GM23338 (cell line): Measurements from ENCODE around the gene HK1. TPM values are rescaled to one million over a fixed set of nuclear protein-coding genes. Genes with fewer than 3 reads are reported as not detected.
A peak's percentile ranks its signal among the peaks of the same experiment; 100 is the strongest.

Source experiments
- ATAC-seq: fragments of 200-7000 bp; cut with Tn5 transposase; 3 replicates; pipeline ENCODE4 v1.9.1; 2020
- DNase-seq: peaks from one replicate; pipeline ENCODE4 v3.0.0-alpha.2; 2015; ENCODE audit warnings: low spot score
- H2AFZ ChIP-seq: fragments of 200-600 bp; sonication (generic); 2 replicates; pipeline ENCODE4 v1.8.0; 2016; ENCODE audit warnings: antibody characterized with exemption, mild to moderate bottlenecking, moderate library complexity
- H3F3A ChIP-seq: fragments of 200-600 bp; sonication (generic); replicated peaks from 2 replicates; pipeline ENCODE4 v1.8.0; 2017; ENCODE audit warnings: antibody characterized with exemption, mixed run types, low read depth
- H3K27ac ChIP-seq: fragments of 200-600 bp; sonication (generic); 2 replicates; pipeline ENCODE4 v1.6.1; 2016; ENCODE audit warnings: low read depth
- H3K27me3 ChIP-seq: fragments of 200-600 bp; sonication (generic); 2 replicates; pipeline ENCODE4 v1.8.0; 2016; ENCODE audit warnings: mild to moderate bottlenecking, mixed run types, moderate library complexity; ENCODE audit not compliant: insufficient read depth
- H3K36me3 ChIP-seq: fragments of 200-600 bp; sonication (generic); 2 replicates; pipeline ENCODE4 v1.8.0; 2016; ENCODE audit warnings: mild to moderate bottlenecking; ENCODE audit not compliant: insufficient read depth
- H3K4me1 ChIP-seq: fragments of 200-600 bp; sonication (generic); 2 replicates; pipeline ENCODE4 v1.8.0; 2016; ENCODE audit warnings: mild to moderate bottlenecking, moderate library complexity; ENCODE audit not compliant: insufficient read depth
- H3K4me2 ChIP-seq: fragments of 200-600 bp; sonication (generic); 2 replicates; pipeline ENCODE4 v1.7.1; 2017; ENCODE audit warnings: mixed run types
- H3K4me3 ChIP-seq: fragments of 200-600 bp; sonication (generic); 2 replicates; pipeline ENCODE4 v1.6.1; 2016; ENCODE audit warnings: mixed run types
- H3K79me2 ChIP-seq: fragments of 200-600 bp; sonication (generic); replicated peaks from 2 replicates; pipeline ENCODE4 v1.8.0; 2017; ENCODE audit warnings: mild to moderate bottlenecking; ENCODE audit not compliant: insufficient read depth
- H3K9me2 ChIP-seq: fragments of 200-600 bp; sonication (generic); 2 replicates; pipeline ENCODE4 v1.8.0; 2017; ENCODE audit not compliant: insufficient read depth
- H4K20me1 ChIP-seq: fragments of 200-600 bp; sonication (generic); replicated peaks from 2 replicates; pipeline ENCODE4 v1.8.0; 2017; ENCODE audit warnings: mild to moderate bottlenecking; ENCODE audit not compliant: insufficient read depth
- H3K27ac Mint-ChIP-seq: 2 replicates; pipeline ENCODE4 v1.8.0; 2020; ENCODE audit warnings: inconsistent platforms, mild to moderate bottlenecking, moderate library complexity, mixed read lengths
- H3K27me3 Mint-ChIP-seq: 3 replicates; pipeline ENCODE4 v1.8.0; 2022; ENCODE audit warnings: low read depth, mild to moderate bottlenecking, moderate library complexity, mixed read lengths, inconsistent platforms; ENCODE audit not compliant: insufficient read depth, poor library complexity
- H3K36me3 Mint-ChIP-seq: 3 replicates; pipeline ENCODE4 v1.8.0; 2021; ENCODE audit warnings: low read depth, mild to moderate bottlenecking, inconsistent platforms, moderate library complexity, mixed read lengths
- H3K4me1 Mint-ChIP-seq: 3 replicates; pipeline ENCODE4 v1.8.0; 2020; ENCODE audit warnings: mild to moderate bottlenecking, inconsistent platforms, mixed read lengths
- H3K4me3 Mint-ChIP-seq: 3 replicates; pipeline ENCODE4 v1.8.0; 2021; ENCODE audit warnings: moderate library complexity, mild to moderate bottlenecking, inconsistent platforms, mixed read lengths
- H3K9me3 Mint-ChIP-seq: 3 replicates; pipeline ENCODE4 v1.8.0; 2020; ENCODE audit warnings: moderate library complexity, mild to moderate bottlenecking, inconsistent platforms, mixed read lengths
- CTCF ChIP-seq, 2 experiments: fragments of 200-600 bp in 1 of 2; sonication (generic) in 1 of 2; conservative IDR thresholded peaks; 2 replicates each; pipeline versions ENCODE4 v1.5.1 to v1.6.1; 2016 to 2017; ENCODE audit warnings: antibody characterized with exemption in 2 of 2, low read depth in 2 of 2, mild to moderate bottlenecking in 2 of 2, moderate library complexity in 1 of 2
- EZH2phosphoT487 ChIP-seq: fragments of 200-600 bp; sonication (generic); IDR thresholded peaks from one replicate; pipeline ENCODE4 v1.8.1; 2018; ENCODE audit warnings: antibody characterized with exemption; ENCODE audit not compliant: unreplicated experiment
- JUNB ChIP-seq: IDR thresholded peaks from one replicate; pipeline ENCODE4 v1.6.1; 2016; ENCODE audit warnings: antibody characterized with exemption; ENCODE audit not compliant: unreplicated experiment
- NANOG ChIP-seq: IDR thresholded peaks from 2 replicates; pipeline ENCODE4 v1.6.1; 2016; ENCODE audit warnings: antibody characterized with exemption, borderline replicate concordance
- POLR2AphosphoS5 ChIP-seq: IDR thresholded peaks from 2 replicates; pipeline ENCODE4 v1.6.1; 2016; ENCODE audit warnings: antibody characterized with exemption, low read depth
- REST ChIP-seq: IDR thresholded peaks from one replicate; pipeline ENCODE4 v1.6.1; 2018; ENCODE audit warnings: antibody characterized with exemption; ENCODE audit not compliant: unreplicated experiment
- STAT1 ChIP-seq: IDR thresholded peaks from one replicate; pipeline ENCODE4 v1.6.1; 2016; ENCODE audit warnings: antibody characterized with exemption; ENCODE audit not compliant: unreplicated experiment
- ZNF114 ChIP-seq: fragments of 250-450 bp; sonication (Bioruptor Pico); IDR thresholded peaks from 2 replicates; pipeline ENCODE4 v1.5.0; 2020; ENCODE audit warnings: mild to moderate bottlenecking, moderate library complexity
- ZNF462 ChIP-seq: fragments of 250-450 bp; sonication (Bioruptor Pico); IDR thresholded peaks from 2 replicates; pipeline ENCODE4 v1.5.0; 2020; ENCODE audit warnings: mild to moderate bottlenecking, moderate library complexity
- polyA plus RNA-seq: library from polyadenylated mRNA; unstranded; fragments of >200 nt; fragmentation: Nextera tagmentation; extraction: Ambion mirVana; gene quantifications from 2 replicates; pipeline ENCODE4 v1.2.1, GENCODE V29; 2016
- total RNA-seq: library from RNA; depleted of rRNA; stranded (reverse); fragments of >200 nt; shearing (Covaris generic); gene quantifications from 2 replicates; pipeline ENCODE4 v1.2.3, GENCODE V29; 2014

HK1 gene
- total and polyA plus RNA-seq, 2 experiments from 2014 or later, result 76.6 to 229 TPM

GRCh38 chr10:69359148-69359547, 80.9 kb downstream of the HK1 start (continued):
- TF ChIP-seq STAT1, result no peak
- no peak for TF ChIP-seq POLR2AphosphoS5
- TF ChIP-seq NANOG, result no peak
- TF ChIP-seq REST, result no peak

- no peak for DNase-seq
- Histone ChIP-seq H3K79me2 (peaks cover 91% of the 10 kb centered on the region), H3K4me1 (peaks cover 25% of the 10 kb centered on the region), H4K20me1 (peaks cover 15% of the 10 kb centered on the region), H3K9me2 (no peaks in the 10 kb centered on the region), H3F3A (peaks cover 4% of the 10 kb centered on the region; the same call in 1 of the 2 replicates), H3K4me3 (no peak overlapping the region), H3K4me2 (no peak overlapping the region), H3K27me3 (no peaks in the 10 kb centered on the region), H3K36me3 (peaks cover 8% of the 10 kb centered on the region), H2AFZ (no peak overlapping the region), H3K27ac (no peak overlapping the region; the same call in 1 of the 2 replicates)
- Mint-ChIP-seq H3K4me1 (peaks cover 32% of the 10 kb centered on the region), H3K27ac (peak overlapping the region; percentile 55; the same call in 1 of the 2 replicates), H3K27me3 (peaks cover 4% of the 10 kb centered on the region), H3K36me3 (peaks cover 24% of the 10 kb centered on the region), H3K4me3 (no peak overlapping the region), H3K9me3 (no peaks in the 10 kb centered on the region)
- TF ChIP-seq CTCF (conservative IDR thresholded peaks at IDR 0.05; ENCODE audit: low read depth in 2 of 2) (no peak), NANOG (no peak), EZH2phosphoT487 (no peak), STAT1 (no peak), JUNB (no peak), ZNF114 (CRISPR knock-in tag) (no peak), REST (no peak), ZNF462 (CRISPR knock-in tag) (no peak)
- ATAC-seq, result no peak
Observed at GRCh38 chr10:69359594-69359993, 81.3 kb downstream of the HK1 start.
